ENCODE measurements around the gene EPAS1.

Gene EPAS1

DNA sequence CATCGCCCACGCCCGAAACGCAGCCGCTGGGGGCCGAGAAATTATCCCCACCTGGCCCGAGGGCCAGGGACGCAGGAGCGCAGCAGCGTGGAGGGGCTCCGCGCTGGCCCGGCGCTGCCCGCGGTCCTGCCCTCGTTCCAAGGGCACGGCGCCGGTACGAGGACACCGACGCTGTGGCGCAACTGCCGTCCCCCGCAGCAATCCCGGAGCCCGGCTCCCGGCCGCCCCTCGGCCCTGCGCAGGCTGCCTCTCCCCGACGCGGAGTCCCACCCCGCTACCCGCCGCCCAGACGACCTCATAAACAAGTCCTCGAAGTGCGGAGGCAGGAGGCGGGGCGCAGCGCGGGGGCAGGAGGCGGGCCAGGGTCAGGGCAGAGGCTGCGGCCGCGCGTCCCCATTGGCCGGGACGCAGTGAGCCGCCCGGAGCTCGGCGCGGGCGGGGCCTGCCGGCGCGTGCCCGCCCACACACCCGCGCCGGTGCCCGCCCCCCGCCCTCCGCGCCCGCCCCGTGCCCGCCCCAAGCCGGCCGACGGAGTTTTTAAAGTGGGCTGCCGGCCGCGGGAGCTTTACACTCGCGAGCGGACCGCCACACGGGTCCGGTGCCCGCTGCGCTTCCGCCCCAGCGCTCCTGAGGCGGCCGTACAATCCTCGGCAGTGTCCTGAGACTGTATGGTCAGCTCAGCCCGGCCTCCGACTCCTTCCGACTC, at the start of gene EPAS1:
EPAS1 (plus strand) TSS at position 568 of the 706 bp plus-strand sequence. CDS start 505 bp downstream, outside the sequence.
- in situ Hi-C loops (cut with HindIII; ENCODE audit: low pct_ligation_motif_present, low pct_unique_long_range_greater_than_20kb, low sequenced_read_pairs), result no loop called here
- peak; percentile 88 for DNase-seq

DNA sequence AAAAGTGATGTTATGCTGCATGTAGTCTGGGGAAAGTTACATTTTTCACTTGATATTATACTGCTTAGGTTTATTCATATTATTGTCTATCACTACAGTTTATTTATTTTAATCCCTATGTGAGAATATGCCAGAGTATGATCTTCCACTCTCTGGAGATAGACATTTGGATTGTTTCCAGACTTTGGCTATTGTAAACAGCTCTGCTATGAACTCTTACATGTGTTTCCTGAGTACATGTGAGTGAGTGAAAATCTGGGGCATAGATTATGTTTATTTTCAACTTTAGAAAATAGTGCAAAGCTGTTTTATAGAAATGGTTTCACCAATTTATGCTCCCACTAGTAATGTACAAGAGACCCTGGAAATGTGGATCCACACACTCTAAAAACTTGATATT, 49.0 kb upstream of the EPAS1 start:
- in situ Hi-C loops (cut with HindIII; ENCODE audit: low pct_ligation_motif_present, low pct_unique_long_range_greater_than_20kb, low sequenced_read_pairs), result no loop called here
- DNase-seq, result no peak

DNA sequence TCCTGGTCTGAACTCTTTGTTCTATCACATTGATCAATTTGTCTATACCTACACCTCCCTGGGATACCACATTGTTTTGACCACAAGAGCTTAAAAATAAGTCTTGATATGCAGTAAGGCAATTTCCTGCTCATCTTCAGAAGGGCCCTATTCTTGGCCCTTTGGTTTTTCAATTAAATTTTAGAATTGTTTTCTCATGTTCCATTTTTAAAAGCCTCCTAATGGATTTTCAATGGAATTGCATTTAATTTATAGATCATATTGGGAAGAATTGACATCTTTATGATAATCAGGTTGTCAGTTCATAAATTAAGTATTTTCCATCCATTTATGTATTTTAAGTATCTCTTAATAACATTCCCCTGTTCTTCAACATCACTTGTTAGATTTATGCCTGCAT, 47.6 kb upstream of the EPAS1 start:
- no peak for DNase-seq
- in situ Hi-C loops (cut with HindIII; ENCODE audit: low pct_ligation_motif_present, low pct_unique_long_range_greater_than_20kb, low sequenced_read_pairs), result no loop called here

- DNase-seq, result no peak
- in situ Hi-C loops (cut with HindIII; ENCODE audit: low pct_ligation_motif_present, low pct_unique_long_range_greater_than_20kb, low sequenced_read_pairs), result no loop called here
Measured at GRCh38 chr2:46252891-46253659, 44.1 kb upstream of the EPAS1 start.

DNA sequence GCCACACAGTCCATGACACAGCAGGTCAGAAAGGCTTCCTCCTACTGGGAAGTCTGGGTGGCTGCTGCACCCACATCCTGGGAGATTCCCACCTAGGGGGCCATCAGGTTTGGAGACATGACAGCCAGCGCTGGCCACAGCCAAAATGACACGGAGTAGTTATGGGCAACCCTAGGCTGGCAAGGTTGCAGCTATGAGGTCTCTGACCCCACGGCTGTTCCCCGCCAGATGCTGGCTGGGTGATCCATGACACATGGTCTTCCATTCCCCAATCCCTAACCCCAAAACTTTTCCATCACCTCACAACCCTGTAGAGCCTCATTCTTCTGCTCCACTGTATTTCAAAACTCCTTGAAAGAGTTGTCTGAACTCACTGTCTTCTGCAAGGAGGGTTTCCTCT, 42.7 kb upstream of the EPAS1 start:
- no peak for DNase-seq
- in situ Hi-C loops (cut with HindIII; ENCODE audit: low pct_ligation_motif_present, low pct_unique_long_range_greater_than_20kb, low sequenced_read_pairs), result no loop called here

- DNase-seq, result no peak
- in situ Hi-C loops (cut with HindIII; ENCODE audit: low pct_ligation_motif_present, low pct_unique_long_range_greater_than_20kb, low sequenced_read_pairs), result no loop called here
Measured at GRCh38 chr2:46256563-46257142, 40.6 kb upstream of the EPAS1 start.

DNA sequence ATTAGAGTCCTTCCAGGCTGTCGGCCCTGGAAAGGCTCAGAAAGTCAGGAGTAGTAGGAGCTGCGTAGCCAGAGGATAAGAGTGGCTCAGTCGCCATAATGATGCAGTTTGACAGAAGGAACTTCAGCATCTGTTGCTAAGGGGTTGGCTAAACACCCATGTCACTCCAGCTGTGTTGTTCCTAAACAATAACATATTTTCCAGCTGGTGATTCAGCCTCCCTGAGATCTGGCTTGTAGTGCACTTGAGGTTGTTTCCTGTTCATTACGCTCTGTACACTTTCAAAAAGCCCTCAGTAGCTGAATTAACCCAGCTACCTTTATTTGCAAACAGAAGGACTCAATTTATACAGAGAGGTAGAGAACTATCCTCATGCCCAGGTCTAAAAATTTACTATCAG, 39.7 kb upstream of the EPAS1 start:
- DNase-seq, result no peak
- in situ Hi-C loops (cut with HindIII; ENCODE audit: low pct_ligation_motif_present, low pct_unique_long_range_greater_than_20kb, low sequenced_read_pairs), result no loop called here

DNA sequence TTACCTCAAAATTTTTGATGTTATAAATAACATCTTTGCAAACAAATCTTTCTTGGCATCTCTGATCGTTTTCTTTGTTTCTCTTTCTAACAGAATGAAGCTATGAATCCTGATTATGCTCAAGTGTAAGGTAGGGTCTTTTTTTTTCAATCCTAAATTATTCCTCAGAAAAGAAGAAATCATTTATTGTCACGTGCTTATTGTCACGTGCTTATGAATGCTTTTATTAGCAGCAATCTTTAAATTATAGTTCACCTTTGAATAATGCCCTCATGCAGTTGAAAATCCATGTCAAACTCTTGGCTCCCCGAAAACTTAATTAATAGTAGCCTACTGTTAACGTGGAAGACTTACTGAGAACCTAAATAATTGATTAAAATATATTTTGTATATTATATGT, 39.2 kb upstream of the EPAS1 start:
- in situ Hi-C loops (cut with HindIII; ENCODE audit: low pct_ligation_motif_present, low pct_unique_long_range_greater_than_20kb, low sequenced_read_pairs), result no loop called here

GRCh38 chr2:46258937-46259776, 38.0 kb upstream of the EPAS1 start:
- no peak for DNase-seq
- in situ Hi-C loops (cut with HindIII; ENCODE audit: low pct_ligation_motif_present, low pct_unique_long_range_greater_than_20kb, low sequenced_read_pairs), result no loop called here

More for the DNA sequence above, 39.2 kb upstream of the EPAS1 start:
- DNase-seq, result no peak

DNA sequence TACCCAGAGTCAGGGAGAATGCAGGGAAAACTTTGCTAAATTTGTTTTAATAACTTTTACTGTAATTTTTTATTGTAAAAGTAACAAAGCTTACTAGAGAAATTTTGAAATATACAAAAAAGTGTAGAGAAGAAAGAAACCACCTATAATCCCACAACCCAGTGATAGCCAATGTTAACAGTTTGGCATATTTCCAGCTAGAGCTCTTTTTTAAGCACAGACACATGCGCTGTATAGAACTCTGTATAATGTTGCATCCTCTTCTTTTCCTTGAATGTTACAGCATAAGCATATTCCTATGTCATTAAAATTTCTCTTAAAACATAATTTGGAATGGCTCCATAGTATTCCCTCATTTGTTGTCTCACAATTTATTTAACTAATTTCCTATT, 37.4 kb upstream of the EPAS1 start:
- DNase-seq, result no peak
- in situ Hi-C loops (cut with HindIII; ENCODE audit: low pct_ligation_motif_present, low pct_unique_long_range_greater_than_20kb, low sequenced_read_pairs), result no loop called here

GRCh38 chr2:46260305-46260704, 36.9 kb upstream of the EPAS1 start:
- in situ Hi-C loops (cut with HindIII; ENCODE audit: low pct_ligation_motif_present, low pct_unique_long_range_greater_than_20kb, low sequenced_read_pairs), result no loop called here
- DNase-seq, result no peak

GRCh38 chr2:46262248-46262938, 34.8 kb upstream of the EPAS1 start:
- no peak for DNase-seq
- in situ Hi-C loops (cut with HindIII; ENCODE audit: low pct_ligation_motif_present, low pct_unique_long_range_greater_than_20kb, low sequenced_read_pairs), result no loop called here

DNA sequence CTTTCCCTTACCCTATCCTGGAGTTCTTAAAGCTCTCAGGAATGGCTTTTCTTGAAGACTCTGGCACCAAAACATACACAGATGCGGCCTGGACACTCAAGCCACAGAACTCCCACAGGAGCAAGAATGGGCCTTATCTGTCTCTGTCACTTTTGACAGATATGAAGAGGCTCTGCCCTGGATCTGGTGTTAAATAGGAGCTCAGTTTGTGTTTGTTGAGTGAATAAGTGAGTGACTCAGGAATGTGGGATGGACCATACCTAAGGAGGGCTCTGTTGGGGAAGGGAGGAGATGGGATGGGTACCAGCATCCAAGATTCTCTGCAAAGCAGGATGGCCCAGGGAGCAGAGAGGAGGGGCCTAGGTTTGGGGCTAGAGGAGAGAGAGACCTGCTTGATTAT, 33.9 kb upstream of the EPAS1 start:
- in situ Hi-C loops (cut with HindIII; ENCODE audit: low pct_ligation_motif_present, low pct_unique_long_range_greater_than_20kb, low sequenced_read_pairs), result no loop called here
- no peak for DNase-seq

DNA sequence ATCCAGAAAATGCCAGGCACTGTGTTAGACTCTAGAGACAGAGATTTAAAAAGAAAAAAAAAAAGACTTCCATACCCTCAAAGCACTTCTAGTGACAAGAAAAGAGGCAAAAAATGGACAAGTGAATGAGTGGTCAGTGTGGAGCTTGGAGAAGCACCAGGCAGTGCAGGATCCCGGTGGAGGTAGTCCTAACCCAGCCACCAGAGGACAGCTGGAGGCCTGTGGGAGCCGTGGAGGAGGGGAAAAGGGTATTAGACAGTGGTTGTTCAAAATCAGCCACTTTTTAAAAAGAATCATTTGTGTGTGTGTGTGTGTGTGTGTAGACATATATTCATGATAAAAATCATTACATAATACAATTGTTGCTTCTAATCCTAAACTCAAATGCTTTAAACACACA, 32.8 kb upstream of the EPAS1 start:
- in situ Hi-C loops (cut with HindIII; ENCODE audit: low pct_ligation_motif_present, low pct_unique_long_range_greater_than_20kb, low sequenced_read_pairs), result no loop called here

GRCh38 chr2:46266134-46266533, 31.1 kb upstream of the EPAS1 start:
- in situ Hi-C loops (cut with HindIII; ENCODE audit: low pct_ligation_motif_present, low pct_unique_long_range_greater_than_20kb, low sequenced_read_pairs), result no loop called here

More for the DNA sequence above, 32.8 kb upstream of the EPAS1 start:
- DNase-seq, result no peak

DNA sequence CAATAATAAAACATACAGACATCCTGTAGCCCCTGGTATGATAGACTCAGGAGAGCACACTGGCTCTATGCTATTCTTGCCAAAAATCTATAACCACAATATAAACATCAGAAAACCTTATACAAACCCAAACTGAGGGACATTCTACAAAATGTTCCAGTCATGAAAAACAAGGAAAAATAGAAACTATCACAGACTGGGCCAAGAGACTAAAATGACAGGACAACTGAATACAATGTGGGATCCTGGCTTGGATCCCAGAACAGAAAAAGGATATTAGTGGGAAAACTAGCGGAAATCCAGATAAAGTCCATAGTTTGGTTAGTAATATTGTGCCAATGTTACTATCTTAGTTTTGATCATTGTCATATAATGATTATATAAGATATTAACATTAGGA, 29.6 kb upstream of the EPAS1 start:
- DNase-seq, result no peak
- in situ Hi-C loops (cut with HindIII; ENCODE audit: low pct_ligation_motif_present, low pct_unique_long_range_greater_than_20kb, low sequenced_read_pairs), result no loop called here

More at GRCh38 chr2:46266134-46266533, 31.1 kb upstream of the EPAS1 start:
- DNase-seq, result no peak

DNA sequence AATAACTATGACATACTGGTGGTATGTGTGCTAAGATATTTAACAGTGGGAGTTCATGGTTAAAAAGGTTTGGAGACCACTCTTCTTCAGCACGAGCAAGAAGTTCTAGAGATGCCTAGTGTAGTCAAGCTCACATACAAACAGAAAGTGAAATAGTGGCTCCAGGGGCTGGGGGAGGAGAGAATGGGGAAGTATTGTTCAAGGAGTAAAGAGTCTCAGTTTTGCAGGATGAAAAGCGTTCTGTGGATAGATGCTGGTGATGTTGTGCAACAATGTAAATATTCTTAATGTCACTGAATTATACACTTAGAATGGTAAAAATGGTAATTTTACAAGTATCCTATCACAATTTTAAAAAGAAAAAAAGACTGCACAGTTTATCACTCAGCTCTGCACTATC, 29.0 kb upstream of the EPAS1 start:
- in situ Hi-C loops (cut with HindIII; ENCODE audit: low pct_ligation_motif_present, low pct_unique_long_range_greater_than_20kb, low sequenced_read_pairs), result no loop called here
- no peak for DNase-seq

DNA sequence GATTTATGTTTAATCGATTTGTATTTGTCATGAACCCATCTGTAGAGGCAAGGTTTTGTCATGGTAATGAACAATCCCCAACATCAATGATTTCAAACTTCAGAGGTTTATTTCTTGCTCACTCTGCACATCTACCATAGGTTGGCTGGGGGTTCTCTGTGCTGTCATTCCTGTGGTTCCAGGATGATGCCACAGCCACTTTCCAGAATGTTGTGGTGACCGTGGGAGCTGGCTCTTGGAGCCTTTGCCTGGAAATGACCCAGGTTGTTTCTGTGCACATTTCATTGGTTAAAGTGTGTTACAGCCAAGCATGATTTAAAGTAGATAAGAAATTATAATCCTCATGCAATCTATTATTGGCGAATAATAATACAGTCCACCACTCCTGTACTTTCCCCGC, 28.2 kb upstream of the EPAS1 start:
- in situ Hi-C loops (cut with HindIII; ENCODE audit: low pct_ligation_motif_present, low pct_unique_long_range_greater_than_20kb, low sequenced_read_pairs), result no loop called here
- no peak for DNase-seq

Data from ACHN (cell line).